WI38 (cell line): ENCODE data around the gene ABHD12B.

Experiments used
- H3K4me3 ChIP-seq: 2 replicates; pipeline ENCODE4 v1.5.1; 2011; ENCODE audit warnings: low read depth, mild to moderate bottlenecking, control low read depth, low read length
- TF ChIP-seq, protein P1 (sequence below): IDR thresholded peaks from 2 replicates; pipeline ENCODE4 v1.5.1; 2012; ENCODE audit warnings: low read depth, mild to moderate bottlenecking, control low read depth, low read length

Gene ABHD12B

DNA sequence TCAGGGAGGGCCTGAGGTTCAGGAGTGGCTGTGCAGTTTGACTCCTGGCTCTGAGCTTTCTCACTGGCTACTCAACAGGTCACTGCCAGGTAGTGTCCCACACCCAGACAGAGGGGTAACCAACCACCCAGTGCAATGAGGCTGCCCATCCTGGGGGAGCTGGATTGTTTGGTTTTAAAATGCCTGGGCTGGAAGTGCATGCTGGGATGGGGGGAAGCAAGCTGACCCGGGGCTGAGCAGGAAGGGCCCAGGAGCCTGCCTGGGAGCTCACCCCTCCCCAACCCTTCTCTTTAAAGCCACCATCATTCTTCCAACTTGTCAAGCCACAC, 12.6 kb upstream of the ABHD12B start:
- TF ChIP-seq, protein P1, sequence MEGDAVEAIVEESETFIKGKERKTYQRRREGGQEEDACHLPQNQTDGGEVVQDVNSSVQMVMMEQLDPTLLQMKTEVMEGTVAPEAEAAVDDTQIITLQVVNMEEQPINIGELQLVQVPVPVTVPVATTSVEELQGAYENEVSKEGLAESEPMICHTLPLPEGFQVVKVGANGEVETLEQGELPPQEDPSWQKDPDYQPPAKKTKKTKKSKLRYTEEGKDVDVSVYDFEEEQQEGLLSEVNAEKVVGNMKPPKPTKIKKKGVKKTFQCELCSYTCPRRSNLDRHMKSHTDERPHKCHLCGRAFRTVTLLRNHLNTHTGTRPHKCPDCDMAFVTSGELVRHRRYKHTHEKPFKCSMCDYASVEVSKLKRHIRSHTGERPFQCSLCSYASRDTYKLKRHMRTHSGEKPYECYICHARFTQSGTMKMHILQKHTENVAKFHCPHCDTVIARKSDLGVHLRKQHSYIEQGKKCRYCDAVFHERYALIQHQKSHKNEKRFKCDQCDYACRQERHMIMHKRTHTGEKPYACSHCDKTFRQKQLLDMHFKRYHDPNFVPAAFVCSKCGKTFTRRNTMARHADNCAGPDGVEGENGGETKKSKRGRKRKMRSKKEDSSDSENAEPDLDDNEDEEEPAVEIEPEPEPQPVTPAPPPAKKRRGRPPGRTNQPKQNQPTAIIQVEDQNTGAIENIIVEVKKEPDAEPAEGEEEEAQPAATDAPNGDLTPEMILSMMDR, result no peak
- peak overlapping the region; percentile 56 for H3K4me3 ChIP-seq

DNA sequence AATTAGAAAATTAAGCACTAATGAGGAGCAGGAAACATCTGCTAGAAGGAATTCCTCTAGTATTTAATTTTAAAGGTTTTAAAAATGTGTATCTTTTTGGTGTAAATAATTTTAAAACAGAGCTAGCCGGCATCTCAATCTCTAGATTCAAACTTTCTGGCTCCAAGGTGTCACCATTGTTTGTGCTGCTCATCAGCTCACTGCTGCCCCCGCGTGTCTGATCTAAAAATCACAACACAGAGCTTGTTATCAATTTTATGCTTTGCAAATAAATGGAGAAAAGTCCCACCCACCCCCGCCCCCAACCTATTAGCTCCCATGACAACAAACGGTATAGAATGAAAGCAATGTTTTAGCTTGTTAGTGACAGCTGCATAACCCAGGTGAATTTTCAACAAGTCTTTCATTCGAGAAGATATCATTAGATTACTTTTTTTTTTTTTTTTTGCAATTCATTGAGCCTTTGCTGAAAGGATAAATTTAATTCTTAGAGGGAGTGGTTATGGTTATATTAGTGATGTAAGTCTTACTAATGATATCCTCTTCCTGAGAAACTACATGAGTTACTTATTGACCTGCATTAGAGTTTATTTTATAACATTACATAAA, 11.3 kb upstream of the ABHD12B start:
- TF ChIP-seq, protein P1, result peak; percentile 57
- peak overlapping the region; percentile 56 for H3K4me3 ChIP-seq

DNA sequence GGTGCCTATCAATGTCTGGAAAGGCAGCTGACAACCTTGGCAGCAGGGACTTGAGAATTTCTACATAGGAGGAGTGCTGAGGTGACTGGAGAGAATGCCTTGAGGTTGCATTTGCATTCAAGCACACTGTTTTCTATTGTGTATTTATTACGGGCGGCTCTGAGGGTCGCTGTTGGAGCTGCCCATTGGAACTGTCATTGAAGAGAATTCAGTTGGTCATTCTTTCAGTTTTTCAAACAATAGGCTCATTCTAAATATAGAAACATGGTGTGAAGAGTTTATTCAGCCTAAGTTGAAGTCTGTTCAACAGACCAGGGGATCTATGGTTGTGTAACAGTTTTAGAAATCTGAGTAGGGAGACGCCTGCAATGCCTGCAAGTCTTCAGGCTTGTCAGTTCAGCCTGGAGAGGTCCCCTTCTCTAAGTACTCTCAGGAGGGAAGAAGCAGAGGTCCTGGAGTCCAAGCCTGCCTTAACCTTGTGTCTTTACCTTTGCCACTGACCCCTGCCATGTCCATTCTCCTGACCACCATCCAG, 9.8 kb upstream of the ABHD12B start:
- no peak overlapping the region for H3K4me3 ChIP-seq
- TF ChIP-seq, protein P1, result no peak

DNA sequence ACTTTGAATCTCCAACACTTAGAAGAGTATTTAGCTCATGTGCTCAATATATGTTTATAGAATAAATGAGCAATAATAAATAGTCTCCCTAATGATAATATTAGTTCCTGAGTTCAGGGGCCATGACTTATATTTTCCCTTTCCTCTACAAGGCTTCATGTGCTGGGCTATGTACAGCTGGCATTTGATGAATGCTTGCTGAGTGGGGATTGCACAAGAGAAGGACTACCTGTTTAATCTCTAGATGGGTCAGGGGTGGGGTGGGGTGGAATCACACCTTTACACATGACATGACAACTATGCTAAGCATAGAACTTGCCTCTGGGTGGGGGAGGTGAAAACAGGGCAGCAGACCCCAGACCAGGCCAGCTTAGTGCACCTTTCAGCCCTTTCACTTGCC, 7.6 kb upstream of the ABHD12B start:
- TF ChIP-seq, protein P1, result no peak
- no peak overlapping the region for H3K4me3 ChIP-seq

DNA sequence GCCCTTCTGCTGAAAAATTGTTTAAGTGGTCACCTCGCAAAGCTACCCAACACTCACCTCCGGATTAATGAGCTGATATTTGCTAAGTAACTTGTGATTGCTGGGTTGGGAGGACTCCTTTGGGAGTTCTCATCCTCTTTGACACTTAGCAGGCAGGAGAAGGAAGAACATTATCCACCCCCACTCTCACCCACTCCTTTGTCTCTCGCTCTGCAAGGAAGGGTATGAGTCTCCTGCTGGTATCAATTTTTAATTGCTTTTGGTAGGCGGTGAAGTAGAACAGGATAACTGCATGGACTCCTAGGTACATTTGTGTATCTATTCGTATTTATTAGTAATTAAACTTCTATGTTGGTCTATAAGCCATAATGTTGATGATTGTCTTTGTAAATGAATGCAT, 6.9 kb upstream of the ABHD12B start:
- no peak overlapping the region for H3K4me3 ChIP-seq
- TF ChIP-seq, protein P1, result no peak

DNA sequence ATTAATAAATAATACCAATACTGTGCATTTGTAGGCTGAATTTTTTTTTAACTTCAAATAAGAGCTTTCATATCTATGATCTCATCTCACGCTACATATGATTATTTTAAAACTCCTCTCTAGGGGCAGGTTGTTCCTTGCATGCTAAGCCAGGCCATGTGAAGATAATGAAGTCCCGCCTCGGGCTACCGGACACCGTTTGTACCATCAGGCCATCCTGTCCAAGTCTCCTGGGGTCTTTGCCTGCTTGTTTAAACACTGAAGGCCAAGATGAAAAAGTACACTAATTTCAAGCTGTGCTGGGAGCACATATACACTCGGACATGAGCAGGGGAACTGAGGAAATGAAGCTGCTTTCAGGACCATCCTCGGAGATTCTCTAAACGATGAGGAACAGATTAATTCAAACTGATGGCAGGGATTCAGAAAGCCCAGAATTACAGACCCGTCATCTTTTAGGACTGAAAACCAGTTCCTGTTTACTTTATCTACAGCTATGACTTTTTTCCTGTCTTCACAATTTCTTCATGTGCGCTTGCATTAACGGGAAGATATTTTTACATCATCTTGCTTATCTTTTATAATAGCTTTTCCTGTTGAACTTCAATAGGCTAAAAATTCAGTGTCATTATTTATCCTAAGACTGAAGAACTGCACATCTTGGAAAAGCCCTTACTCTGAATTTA, 6.3 kb upstream of the ABHD12B start:
- H3K4me3 ChIP-seq, result no peak overlapping the region
- TF ChIP-seq, protein P1, result no peak

DNA sequence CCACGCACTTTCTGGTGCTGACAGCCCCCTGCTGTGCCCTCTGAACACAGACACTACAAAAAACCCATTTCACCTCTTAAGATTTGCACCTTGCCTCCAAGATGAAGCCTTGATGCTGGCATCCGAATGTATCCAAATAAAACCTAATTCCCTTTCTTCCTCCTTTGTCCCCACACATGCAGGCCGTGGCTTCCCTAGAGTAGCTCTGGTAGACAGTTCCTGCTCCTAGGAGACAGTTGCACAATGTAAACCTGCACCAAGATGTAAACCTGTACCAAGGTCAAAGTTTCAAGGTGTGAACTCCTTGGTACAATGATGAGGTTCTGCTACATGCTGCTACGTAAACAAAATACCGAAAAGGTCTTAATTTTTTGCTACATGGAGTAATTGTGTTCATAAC, 625 bp upstream of the ABHD12B start:
- TF ChIP-seq, protein P1, result no peak
- no peak overlapping the region for H3K4me3 ChIP-seq
